Gastrocnemius medialis (tissue), 4 donors: ENCODE results near the gene SNW1.

ENCODE experiments used
- CTCF ChIP-seq, 5 experiments: fragments of 450-650 bp in 3 of 5; fragments of 200-600 bp in 2 of 5; sonication (generic) in 2 of 5; IDR thresholded peaks in 4 of 5; conservative IDR thresholded peaks in 1 of 5; 1 replicate in 4 of 5; 2 replicates in 1 of 5; pipeline ENCODE4 v1.5.1; 2016 to 2019; ENCODE audit warnings: antibody characterized with exemption in 5 of 5, mild to moderate bottlenecking in 3 of 5, moderate library complexity in 3 of 5
- POLR2A ChIP-seq, 2 donors: fragments of 450-650 bp; IDR thresholded peaks; one replicate each; pipeline ENCODE4 v1.6.1; 2017; ENCODE audit warnings: antibody characterized with exemption in 2 of 2, mild to moderate bottlenecking in 2 of 2, moderate library complexity in 2 of 2

- TF ChIP-seq CTCF (IDR thresholded peaks at IDR 0.05 in 4 of 5, conservative IDR thresholded peaks at IDR 0.05 in 1 of 5) (no peak), POLR2A (IDR thresholded peaks at IDR 0.05) (no peak)
These were observed 47.3 kb upstream of the SNW1 start for GRCh38 chr14:77808250-77808649.
